SK-N-SH treated with all-trans-retinoic acid at 6 μM for 48 hours (cell line): ENCODE measurements around the gene BMP6.

Source experiments
- ARNTL ChIP-seq: fragments of 450-650 bp; formaldehyde crosslinking; IDR thresholded peaks from 2 replicates; pipeline ENCODE4 v1.5.0; 2020; ENCODE audit warnings: low read depth, mild to moderate bottlenecking, moderate library complexity, borderline replicate concordance
- CSDC2 ChIP-seq: fragments of 250-450 bp; sonication (Bioruptor Pico); IDR thresholded peaks from 2 replicates; pipeline ENCODE4 v1.5.0; 2020; ENCODE audit warnings: mild to moderate bottlenecking, moderate library complexity
- ESRRG ChIP-seq: fragments of 250-450 bp; sonication (Bioruptor Pico); IDR thresholded peaks from 2 replicates; pipeline ENCODE4 v1.6.1; 2021; ENCODE audit warnings: mild to moderate bottlenecking
- ISL1 ChIP-seq: fragments of 250-450 bp; sonication (Bioruptor Pico); IDR thresholded peaks from 2 replicates; pipeline ENCODE4 v2.1.2; 2022; ENCODE audit warnings: mild to moderate bottlenecking, moderate library complexity
- PATZ1 ChIP-seq: fragments of 250-450 bp; sonication (Bioruptor Pico); IDR thresholded peaks from 2 replicates; pipeline ENCODE4 v1.8.0; 2020; ENCODE audit warnings: mild to moderate bottlenecking, moderate library complexity, borderline replicate concordance
- RARB ChIP-seq: fragments of 250-450 bp; sonication (Bioruptor Pico); IDR thresholded peaks from 2 replicates; pipeline ENCODE4 v1.8.0; 2021; ENCODE audit warnings: mild to moderate bottlenecking, moderate library complexity
- SNAI2 ChIP-seq: fragments of 250-450 bp; sonication (Bioruptor Pico); IDR thresholded peaks from 2 replicates; pipeline ENCODE4 v1.5.0; 2020; ENCODE audit warnings: mild to moderate bottlenecking, moderate library complexity
- TCF4 ChIP-seq: fragments of 250-450 bp; sonication (Bioruptor Pico); IDR thresholded peaks from 2 replicates; pipeline ENCODE4 v1.8.0; 2021; ENCODE audit warnings: mild to moderate bottlenecking, moderate library complexity, borderline replicate concordance
- TSHZ2 ChIP-seq: fragments of 250-450 bp; sonication (Bioruptor Pico); IDR thresholded peaks from 2 replicates; pipeline ENCODE4 v1.5.0; 2020; ENCODE audit warnings: mild to moderate bottlenecking, moderate library complexity
- ZFP3 ChIP-seq: fragments of 250-450 bp; sonication (Bioruptor Pico); IDR thresholded peaks from 2 replicates; pipeline ENCODE4 v1.5.0; 2020; ENCODE audit warnings: mild to moderate bottlenecking, moderate library complexity
- ZFP30 ChIP-seq: fragments of 450-650 bp; formaldehyde crosslinking; IDR thresholded peaks from 2 replicates; pipeline ENCODE4 v1.5.0; 2022; ENCODE audit warnings: mild to moderate bottlenecking, moderate library complexity
- ZNF8 ChIP-seq: fragments of 450-650 bp; formaldehyde crosslinking; IDR thresholded peaks from 2 replicates; pipeline ENCODE4 v1.5.0; 2020; ENCODE audit warnings: mild to moderate bottlenecking, moderate library complexity
- TF ChIP-seq, protein P1 (sequence below): fragments of 250-450 bp; sonication (Bioruptor Pico); IDR thresholded peaks from 2 replicates; pipeline ENCODE4 v1.5.1; 2020; ENCODE audit warnings: low read depth, mild to moderate bottlenecking, moderate library complexity

GRCh38 chr6:7901780-7902179 lies 175.9 kb downstream of the BMP6 start:
- no peak for TF ChIP-seq ISL1 (CRISPR knock-in tag)
- no peak for TF ChIP-seq ESRRG (CRISPR knock-in tag)
- TF ChIP-seq ZNF8 (CRISPR knock-in tag): no peak
- TF ChIP-seq CSDC2 (CRISPR knock-in tag): no peak
- no peak for TF ChIP-seq ARNTL (CRISPR knock-in tag)
- no peak for TF ChIP-seq TSHZ2 (CRISPR knock-in tag)
- TF ChIP-seq SNAI2: no peak
- no peak for TF ChIP-seq ZFP3
- TF ChIP-seq TCF4 (CRISPR knock-in tag): no peak
- TF ChIP-seq ZFP30 (CRISPR knock-in tag): no peak
- no peak for TF ChIP-seq PATZ1 (CRISPR knock-in tag)
- TF ChIP-seq, protein P1, sequence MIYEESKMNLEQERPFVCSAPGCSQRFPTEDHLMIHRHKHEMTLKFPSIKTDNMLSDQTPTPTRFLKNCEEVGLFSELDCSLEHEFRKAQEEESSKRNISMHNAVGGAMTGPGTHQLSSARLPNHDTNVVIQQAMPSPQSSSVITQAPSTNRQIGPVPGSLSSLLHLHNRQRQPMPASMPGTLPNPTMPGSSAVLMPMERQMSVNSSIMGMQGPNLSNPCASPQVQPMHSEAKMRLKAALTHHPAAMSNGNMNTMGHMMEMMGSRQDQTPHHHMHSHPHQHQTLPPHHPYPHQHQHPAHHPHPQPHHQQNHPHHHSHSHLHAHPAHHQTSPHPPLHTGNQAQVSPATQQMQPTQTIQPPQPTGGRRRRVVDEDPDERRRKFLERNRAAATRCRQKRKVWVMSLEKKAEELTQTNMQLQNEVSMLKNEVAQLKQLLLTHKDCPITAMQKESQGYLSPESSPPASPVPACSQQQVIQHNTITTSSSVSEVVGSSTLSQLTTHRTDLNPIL: no peak
- no peak for TF ChIP-seq RARB
